ENCODE measurements around the gene SENP6.

DNA sequence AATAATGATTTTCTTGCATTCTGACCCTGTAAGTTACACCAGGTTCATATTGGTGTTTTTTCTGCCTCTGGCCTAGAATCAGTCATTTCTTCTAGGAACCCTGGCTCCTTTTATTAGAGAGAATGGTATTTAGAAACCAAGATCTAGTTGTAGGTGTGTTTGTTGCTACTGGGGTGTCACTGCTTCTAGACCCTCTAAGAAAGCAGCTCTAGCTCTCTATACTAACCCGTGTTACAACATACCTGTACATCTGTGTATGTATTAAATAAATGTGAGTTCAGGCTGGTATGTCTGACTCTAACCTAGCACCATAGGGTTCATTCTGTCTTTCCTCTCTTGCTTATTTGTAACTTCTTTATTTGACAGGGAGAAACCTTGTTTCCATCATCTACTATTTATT, 16.8 kb downstream of the SENP6 start:
- TF ChIP-seq CTCF (IDR thresholded peaks at IDR 0.05 in 4 of 5, conservative IDR thresholded peaks at IDR 0.05 in 1 of 5) (no peak), POLR2A (IDR thresholded peaks at IDR 0.05) (no peak)

Measured in gastrocnemius medialis (tissue), 4 donors.